Psoas muscle (tissue), 8 donors: ENCODE data around the gene CTR9. TPM values are rescaled to one million over a fixed set of nuclear protein-coding genes. Genes with fewer than 3 reads are reported as not detected.

ENCODE experiments used
- ATAC-seq, 4 donors: fragments of 200-7000 bp; cut with Tn5 transposase; one replicate each; pipeline ENCODE4 v1.9.1; 2020; ENCODE audit warnings: moderate library complexity in 3 of 4, mild to moderate bottlenecking in 2 of 4
- DNase-seq, 2 donors: peaks; one replicate each; pipeline ENCODE4 v3.0.0-alpha.2; 2020
- H3K27ac ChIP-seq: fragments of 200-600 bp; one replicate; pipeline ENCODE4 v1.8.0; 2022
- H3K27me3 ChIP-seq, 3 donors: fragments of 200-600 bp in 1 of 3; one replicate each; pipeline versions ENCODE4 v1.6.1 to v1.8.0; 2013 to 2022; ENCODE audit warnings: low read length in 2 of 3, mild to moderate bottlenecking in 2 of 3, moderate library complexity in 1 of 3; ENCODE audit not compliant: insufficient read depth in 3 of 3
- H3K36me3 ChIP-seq, 2 donors: fragments of 200-600 bp in 1 of 2; one replicate each; pipeline versions ENCODE4 v1.6.1 to v1.8.0; 2013 to 2022; ENCODE audit warnings: low read depth in 1 of 2, mild to moderate bottlenecking in 1 of 2, moderate library complexity in 1 of 2; ENCODE audit not compliant: insufficient read depth in 1 of 2
- H3K4me1 ChIP-seq: fragments of 200-600 bp; one replicate; pipeline ENCODE4 v1.8.0; 2022
- H3K4me3 ChIP-seq: fragments of 200-600 bp; one replicate; pipeline ENCODE4 v1.8.0; 2022; ENCODE audit warnings: mild to moderate bottlenecking
- H3K9me3 ChIP-seq: fragments of 200-600 bp; one replicate; pipeline ENCODE4 v1.8.0; 2022
- WGBS, 3 donors: extraction: QIAGEN DNeasy Blood & Tissue Kit; methylation state at CpG; one replicate each; pipeline versions ENCODE4 v1.1.6 to v1.1.7; 2013; 5-methylcytosine and 5-hydroxymethylcytosine counted together
- intact Hi-C, 2 donors: fragments of 100-400 bp; cut with DNase I; formaldehyde crosslinking; loops; one replicate each; pipeline versions ENCODE4 v1.11.0 to v1.14.2; 2022
- polyA plus RNA-seq, 3 donors: library from polyadenylated mRNA; stranded (reverse); fragments of 200-250 nt; gene quantifications; one replicate each; pipeline ENCODE4 v1.2.3, GENCODE V29; 2013
- total RNA-seq, 4 donors: library from RNA; stranded (reverse); fragmentation: NEBNext Ultra II Directional in 2 of 4; extraction: Animal tissue kit (Norgen Biotek cat#: 25700) in 2 of 4; gene quantifications; one replicate each; pipeline versions ENCODE4 v1.2.1 to v1.2.4, GENCODE V29; 2021 to 2023
- TF ChIP-seq, protein P1 (sequence below): fragments of 200-600 bp; IDR thresholded peaks from one replicate; pipeline ENCODE4 v1.8.0; 2022; ENCODE audit warnings: antibody characterized with exemption
- donor health status: healthy with polysubstance abuse.
- donor health status: DM: no; HTN: no; CAD: no; lungs with moderate emphysema.
- donor health status: Bipolar disorder and iron deficiency.
- donor health status: healthy.
- donor health status: DM: yes; HTN: yes; CAD: no.
- donor health status: DM: no; HTN: no; CAD: no.
- donor health status: DM: no; HTN: no; CAD: no.
- donor health status: DM: yes; HTN: yes; CAD: no.

CTR9 gene
- total and polyA plus RNA-seq, 7 donors, result 16.4 to 41.6 (median 22.4) TPM

DNA sequence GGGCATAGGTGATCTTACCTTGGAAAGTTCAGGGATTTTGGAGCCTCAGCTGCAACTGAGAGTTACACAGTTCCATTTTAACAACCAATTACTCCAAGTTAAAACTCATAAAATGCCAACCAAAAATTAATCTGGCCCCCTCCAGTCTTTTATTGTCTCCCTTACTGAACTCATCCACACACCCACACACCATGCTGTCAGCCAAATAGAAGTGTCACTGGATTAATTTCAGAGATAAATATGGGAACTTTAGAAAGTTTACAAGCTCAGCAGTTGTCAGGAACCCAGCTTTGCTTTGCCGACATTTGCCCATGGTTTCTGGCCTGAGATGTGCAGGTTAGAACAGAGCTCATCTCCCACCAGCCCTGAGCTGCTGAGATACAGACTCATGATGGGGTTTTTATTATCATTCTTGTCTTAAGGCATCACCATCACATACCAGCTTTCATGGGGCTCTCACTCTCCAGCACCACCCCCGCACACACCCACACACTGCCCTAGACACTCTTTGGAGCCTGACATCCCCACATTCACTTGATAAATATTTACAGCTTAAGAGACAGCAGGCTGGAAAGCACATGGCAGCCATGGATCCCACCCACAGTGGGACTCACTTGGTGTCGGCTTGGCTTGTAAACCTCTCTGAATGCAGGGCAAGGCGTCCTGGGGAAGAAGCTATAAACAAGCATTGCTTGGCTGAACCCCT lies 23.7 kb upstream of the CTR9 start:
- TF ChIP-seq, protein P1, sequence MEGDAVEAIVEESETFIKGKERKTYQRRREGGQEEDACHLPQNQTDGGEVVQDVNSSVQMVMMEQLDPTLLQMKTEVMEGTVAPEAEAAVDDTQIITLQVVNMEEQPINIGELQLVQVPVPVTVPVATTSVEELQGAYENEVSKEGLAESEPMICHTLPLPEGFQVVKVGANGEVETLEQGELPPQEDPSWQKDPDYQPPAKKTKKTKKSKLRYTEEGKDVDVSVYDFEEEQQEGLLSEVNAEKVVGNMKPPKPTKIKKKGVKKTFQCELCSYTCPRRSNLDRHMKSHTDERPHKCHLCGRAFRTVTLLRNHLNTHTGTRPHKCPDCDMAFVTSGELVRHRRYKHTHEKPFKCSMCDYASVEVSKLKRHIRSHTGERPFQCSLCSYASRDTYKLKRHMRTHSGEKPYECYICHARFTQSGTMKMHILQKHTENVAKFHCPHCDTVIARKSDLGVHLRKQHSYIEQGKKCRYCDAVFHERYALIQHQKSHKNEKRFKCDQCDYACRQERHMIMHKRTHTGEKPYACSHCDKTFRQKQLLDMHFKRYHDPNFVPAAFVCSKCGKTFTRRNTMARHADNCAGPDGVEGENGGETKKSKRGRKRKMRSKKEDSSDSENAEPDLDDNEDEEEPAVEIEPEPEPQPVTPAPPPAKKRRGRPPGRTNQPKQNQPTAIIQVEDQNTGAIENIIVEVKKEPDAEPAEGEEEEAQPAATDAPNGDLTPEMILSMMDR, result no peak
- DNase-seq (no peak), ATAC-seq (no peak)
- no peaks in the 10 kb centered on the region for H3K4me1 ChIP-seq
- no peak overlapping the region for H3K4me3 ChIP-seq
- H3K27me3 ChIP-seq, result no peaks in the 10 kb centered on the region
- H3K9me3 ChIP-seq, result no peaks in the 10 kb centered on the region
- no peak overlapping the region for H3K27ac ChIP-seq
- intact Hi-C loops, result loop anchor here in 1 of 2 donors (5.0 kb wide), 1 partner anchor 70 kb away; no protein-coding TSS in a partner anchor
- H3K36me3 ChIP-seq, result no peaks in the 10 kb centered on the region
- WGBS, 3 donors, result 62 to 75% (median 63%) methylated on average over 4 of the region's 4 CpGs

DNA sequence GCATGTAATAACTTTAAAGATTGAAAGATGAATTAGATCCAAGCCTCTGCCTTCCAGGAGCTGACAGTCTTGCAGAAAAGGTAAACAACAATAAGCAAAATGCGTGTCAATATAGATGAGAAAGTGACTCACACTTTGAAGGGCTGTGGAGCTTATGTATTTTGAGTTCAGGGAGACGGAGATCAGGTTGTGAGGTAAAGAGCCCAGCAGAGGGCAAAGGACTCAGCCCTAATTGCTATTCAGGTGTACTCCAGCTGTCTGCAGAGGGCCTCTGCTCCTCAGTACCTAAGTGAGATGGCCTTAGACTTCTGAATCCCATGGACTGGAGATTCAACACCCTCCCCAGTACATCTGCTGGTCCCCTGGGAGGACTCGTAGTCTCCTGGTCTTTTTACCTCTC lies 22.9 kb upstream of the CTR9 start:
- ATAC-seq, result no peak
- Histone ChIP-seq H3K4me1 (no peaks in the 10 kb centered on the region), H3K4me3 (no peak overlapping the region), H3K36me3 (no peaks in the 10 kb centered on the region), H3K27ac (no peak overlapping the region), H3K9me3 (no peaks in the 10 kb centered on the region), H3K27me3 (no peaks in the 10 kb centered on the region)
- TF ChIP-seq, protein P1, result no peak
- no peak for DNase-seq
- intact Hi-C loops, result loop anchor here in 1 of 2 donors (5.0 kb wide), 1 partner anchor 71 kb away; no protein-coding TSS in a partner anchor
- 89 to 95% (median 92%) methylated on average over 3 of the region's 3 CpGs for WGBS, 3 donors

DNA sequence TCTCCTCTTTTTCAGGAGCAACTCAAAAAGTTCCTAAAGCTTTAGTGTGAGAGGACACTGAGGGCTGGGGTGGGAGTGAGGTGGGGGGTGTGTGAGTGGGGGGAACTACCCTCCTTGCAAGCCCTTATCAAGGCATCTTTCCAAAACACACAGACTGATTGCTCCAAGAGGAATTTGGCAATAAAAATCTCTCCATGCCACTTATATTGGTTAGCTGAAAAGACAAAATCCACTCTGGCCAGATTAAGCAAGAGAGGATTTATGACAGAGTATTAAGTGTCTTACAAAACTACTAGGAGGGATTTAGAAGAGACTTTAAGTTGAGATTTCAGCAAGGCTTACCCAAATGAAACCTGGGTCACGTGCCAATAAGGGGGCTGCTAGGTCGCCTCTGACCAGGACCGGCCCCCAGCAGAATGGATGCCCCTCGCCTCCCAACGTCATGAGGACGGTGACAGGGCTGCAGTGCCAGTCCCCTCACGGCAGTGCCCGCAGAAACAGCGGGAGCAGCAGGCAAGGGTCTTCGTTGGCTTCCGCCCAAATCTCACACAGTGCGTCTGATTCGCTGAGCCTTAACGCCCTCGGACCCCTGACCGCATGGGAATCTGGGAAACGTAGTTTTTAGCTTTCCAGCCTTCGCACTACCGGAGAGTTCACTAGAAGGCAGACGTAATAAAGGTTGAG lies 22.1 kb upstream of the CTR9 start:
- Histone ChIP-seq H3K27me3 (no peaks in the 10 kb centered on the region), H3K27ac (no peak overlapping the region), H3K4me1 (no peaks in the 10 kb centered on the region), H3K9me3 (no peaks in the 10 kb centered on the region), H3K36me3 (no peaks in the 10 kb centered on the region), H3K4me3 (no peak overlapping the region)
- TF ChIP-seq, protein P1, result no peak
- no peak for ATAC-seq
- intact Hi-C loops, result loop anchor here in 1 of 2 donors (5.0 kb wide), 1 partner anchor 72 kb away; no protein-coding TSS in a partner anchor
- WGBS, 3 donors, result 45 to 51% (median 46%) methylated on average over 20 of the region's 20 CpGs
- no peak for DNase-seq

DNA sequence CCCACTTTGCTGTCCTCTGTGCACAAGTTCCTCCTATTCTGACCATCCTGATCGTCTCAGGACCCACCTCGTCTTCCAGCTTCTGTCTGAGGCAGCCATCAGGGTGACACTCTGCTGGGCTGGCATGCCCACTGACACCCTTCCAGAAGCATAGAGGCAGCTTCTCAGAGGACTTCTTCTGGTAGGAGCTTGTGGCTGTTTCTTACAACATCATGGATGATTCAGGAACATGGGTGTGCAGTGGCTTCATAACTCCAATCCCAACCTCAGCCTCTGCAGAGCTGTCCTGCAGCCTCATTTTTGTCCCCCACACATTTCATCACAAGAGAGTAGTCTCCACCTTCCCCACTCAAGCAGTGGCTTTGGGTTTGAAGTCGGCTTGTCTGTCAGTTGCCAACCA lies 20.9 kb upstream of the CTR9 start:
- WGBS, 3 donors, result 89 to 95% (median 91%) methylated on average over 3 of the region's 3 CpGs
- ATAC-seq (no peak), DNase-seq (no peak)
- H3K27me3 ChIP-seq, result no peaks in the 10 kb centered on the region
- TF ChIP-seq, protein P1, result no peak
- intact Hi-C loops, result loop anchor here in 1 of 2 donors (5.0 to 10.0 kb wide), 3 partner anchors 53 to 215 kb away; no protein-coding TSS in a partner anchor
- H3K36me3 ChIP-seq, result no peaks in the 10 kb centered on the region
- H3K27ac ChIP-seq, result no peak overlapping the region
- peaks cover under 1% of the 10 kb centered on the region for H3K4me1 ChIP-seq
- H3K4me3 ChIP-seq, result no peak overlapping the region
- H3K9me3 ChIP-seq, result no peaks in the 10 kb centered on the region
